Activated B cell treated with CpG ODN at 0.5 μM for 24 hours (primary cell): Measurements from ENCODE around the gene MAP2K3. TPM values are rescaled to one million over a fixed set of nuclear protein-coding genes. Genes with fewer than 3 reads are reported as not detected.

Source experiments
- ATAC-seq: fragments of 200-7000 bp; cut with Tn5 transposase; one replicate; pipeline ENCODE4 v1.10.0; 2021; ENCODE audit warnings: low read depth, mild to moderate bottlenecking, moderate library complexity
- CTCF ChIA-PET: fragments of 350-600 bp; sonication (Branson Sonifier 250); formaldehyde crosslinking; loops from one replicate; lab custom pipeline; 2021; ENCODE audit warnings: antibody characterized with exemption; lab: Charles Lee
- POLR2A ChIA-PET: fragments of 350-600 bp; sonication (Branson Sonifier 250); formaldehyde crosslinking; loops from one replicate; lab custom pipeline; 2021; ENCODE audit warnings: antibody characterized with exemption; lab: Charles Lee
- DNase-seq: peaks from one replicate; pipeline ENCODE4 v3.0.0; 2022
- H3K27ac Mint-ChIP-seq: one replicate; pipeline ENCODE4 v1.8.0; 2020; ENCODE audit warnings: mixed read lengths
- H3K27me3 Mint-ChIP-seq: one replicate; pipeline ENCODE4 v1.8.0; 2021; ENCODE audit warnings: mixed read lengths
- H3K36me3 Mint-ChIP-seq: one replicate; pipeline ENCODE4 v1.8.0; 2021; ENCODE audit warnings: low read depth, mixed read lengths
- H3K4me1 Mint-ChIP-seq: one replicate; pipeline ENCODE4 v1.8.0; 2021; ENCODE audit warnings: mixed read lengths
- H3K4me3 Mint-ChIP-seq: one replicate; pipeline ENCODE4 v1.8.0; 2020; ENCODE audit warnings: mild to moderate bottlenecking, mixed read lengths
- H3K9me3 Mint-ChIP-seq: one replicate; pipeline ENCODE4 v1.8.0; 2020; ENCODE audit warnings: mixed read lengths
- CTCF ChIP-seq: fragments of 200-600 bp; IDR thresholded peaks from one replicate; pipeline ENCODE4 v1.8.0; 2022; ENCODE audit warnings: antibody characterized with exemption, mild to moderate bottlenecking
- intact Hi-C: fragments of 100-400 bp; cut with micrococcal nuclease; formaldehyde crosslinking; loops from one replicate; pipeline ENCODE4 v1.15.1; 2024
- total RNA-seq: library from RNA; stranded (reverse); gene quantifications from 2 replicates; pipeline ENCODE4 v1.2.3, GENCODE V29; 2022

The MAP2K3 gene
- total RNA-seq, 1 donor from 2014 or later: 81.1 TPM

- Mint-ChIP-seq H3K36me3 (no peaks in the 10 kb centered on the region), H3K27ac (no peak overlapping the region), H3K4me3 (peak overlapping the region; percentile 15), H3K4me1 (peaks cover 27% of the 10 kb centered on the region), H3K27me3 (no peaks in the 10 kb centered on the region), H3K9me3 (no peaks in the 10 kb centered on the region)
- DNase-seq (no peak), ATAC-seq (no peak)
- ChIA-PET POLR2A (interaction anchor here (1.2 to 1.4 kb wide), 2 partner anchors 14 to 15 kb away, joined by 3 to 4 read pairs; no protein-coding TSS in a partner anchor), CTCF (interaction anchor here (0.6 kb wide), 1 partner anchor 15 kb away, joined by 3 read pairs; no protein-coding TSS in a partner anchor)
- intact Hi-C loops: no loop called here
- no peak for TF ChIP-seq CTCF
Measured at GRCh38 chr17:21272881-21273792, 11.4 kb upstream of the MAP2K3 start.

GRCh38 chr17:21275047-21275578 is 9.4 kb upstream of the MAP2K3 start:
- no peak for DNase-seq
- TF ChIP-seq CTCF: no peak
- H3K4me1 Mint-ChIP-seq: peaks cover 29% of the 10 kb centered on the region
- ATAC-seq: no peak
- no peaks in the 10 kb centered on the region for H3K36me3 Mint-ChIP-seq
- H3K9me3 Mint-ChIP-seq: no peaks in the 10 kb centered on the region
- no peak overlapping the region for H3K27ac Mint-ChIP-seq
- intact Hi-C loops: loop anchor here (1.0 kb wide), 5 partner anchors 9 to 238 kb away; partner anchors contain the start of genes MAP2K3, NATD1 and TMEM11
- no peaks in the 10 kb centered on the region for H3K27me3 Mint-ChIP-seq
- ChIA-PET POLR2A (interaction anchor here (0.5 to 3.4 kb wide), 8 partner anchors 9 to 232 kb away, joined by 3 to 54 read pairs (median 4); partner anchors contain the start of genes NATD1, TMEM11 and USP22), CTCF (interaction anchor here (0.7 to 7.8 kb wide), 3 partner anchors 12 to 239 kb away, joined by 3 to 81 read pairs (median 19); no protein-coding TSS in a partner anchor)
- peak overlapping the region; percentile 88 for H3K4me3 Mint-ChIP-seq

- Mint-ChIP-seq H3K27me3 (no peaks in the 10 kb centered on the region), H3K4me3 (peak overlapping the region; percentile 88), H3K4me1 (peaks cover 34% of the 10 kb centered on the region), H3K27ac (peak overlapping the region; percentile 88), H3K36me3 (no peaks in the 10 kb centered on the region), H3K9me3 (no peaks in the 10 kb centered on the region)
- ATAC-seq (peak; percentile 92), DNase-seq (peak; percentile 99)
- intact Hi-C loops: loop anchor here (1.0 kb wide), 5 partner anchors 9 to 238 kb away; partner anchors contain the start of genes MAP2K3, NATD1 and TMEM11
- TF ChIP-seq CTCF: no peak
- CTCF ChIA-PET: interaction anchor here (0.6 to 7.8 kb wide), 7 partner anchors 12 to 238 kb away, joined by 3 to 81 read pairs (median 6); no protein-coding TSS in a partner anchor
- POLR2A ChIA-PET: interaction anchor here (0.5 to 3.4 kb wide), 11 partner anchors 8 to 1271 kb away, joined by 3 to 54 read pairs (median 3); partner anchors contain the start of genes NATD1, TMEM11 and USP22
Measured at GRCh38 chr17:21275579-21276263, 8.8 kb upstream of the MAP2K3 start.

GRCh38 chr17:21276264-21276588 is 8.3 kb upstream of the MAP2K3 start:
- DNase-seq (no peak), ATAC-seq (no peak)
- H3K4me3 Mint-ChIP-seq: peak overlapping the region; percentile 88
- H3K27ac Mint-ChIP-seq: peak overlapping the region; percentile 88
- ChIA-PET CTCF (interaction anchor here (0.6 to 7.8 kb wide), 6 partner anchors 11 to 238 kb away, joined by 3 to 81 read pairs (median 6); no protein-coding TSS in a partner anchor), POLR2A (interaction anchor here (0.5 to 3.4 kb wide), 8 partner anchors 8 to 1271 kb away, joined by 3 to 54 read pairs (median 4); partner anchors contain the start of genes TMEM11 and USP22)
- TF ChIP-seq CTCF: no peak
- no peaks in the 10 kb centered on the region for H3K36me3 Mint-ChIP-seq
- H3K4me1 Mint-ChIP-seq: peaks cover 39% of the 10 kb centered on the region
- H3K27me3 Mint-ChIP-seq: no peaks in the 10 kb centered on the region
- no peaks in the 10 kb centered on the region for H3K9me3 Mint-ChIP-seq
- intact Hi-C loops: no loop called here
